ENCODE results near the gene GMDS.

GMDS gene

DNA sequence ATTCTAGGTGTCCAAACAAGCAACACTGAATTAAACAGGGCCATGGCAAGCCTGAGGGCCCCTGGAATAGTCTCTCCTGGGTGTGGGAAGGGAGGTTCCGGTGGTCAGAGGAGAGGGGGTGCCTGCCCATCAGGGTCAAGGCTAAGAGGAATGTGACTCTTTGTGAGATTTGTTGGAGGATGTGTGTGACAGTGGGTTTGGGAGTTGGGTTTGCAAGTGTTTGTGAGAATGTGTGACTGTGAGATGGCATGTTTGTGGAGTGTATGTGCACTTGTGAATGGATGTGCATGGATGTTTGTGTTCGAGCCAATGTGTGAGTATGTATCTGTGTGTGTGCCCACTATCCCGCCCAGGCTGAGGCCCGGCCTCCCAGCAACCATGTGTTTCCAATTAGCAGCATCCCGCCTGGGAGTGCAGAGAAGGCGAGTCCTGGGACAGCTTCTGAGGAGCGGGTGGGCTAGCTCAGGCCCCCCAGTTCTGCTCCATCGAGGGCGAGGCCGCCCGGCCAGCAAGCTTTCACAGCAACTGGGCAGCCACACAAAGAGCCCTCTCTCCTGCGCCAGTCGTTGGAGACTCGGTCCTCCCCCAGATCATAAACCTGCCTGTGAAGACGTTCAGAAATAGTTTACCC lies 623.1 kb downstream of the GMDS start:
- Histone ChIP-seq H3K9ac (ENCODE audit: low read length) (no peak overlapping the region), H3K79me2 (ENCODE audit: low read length) (no peaks in the 10 kb centered on the region), H3F3A (ENCODE audit: insufficient read depth, low read length) (no peaks in the 10 kb centered on the region), H3K36me3 (replicated peaks; ENCODE audit: insufficient read depth, low read length) (no peaks in the 10 kb centered on the region), H3K9me2 (replicated peaks; ENCODE audit: insufficient read depth, low read length) (no peaks in the 10 kb centered on the region), H3K4me1 (ENCODE audit: low read length) (no peaks in the 10 kb centered on the region), H3K4me2 (ENCODE audit: low read depth, low read length) (no peak overlapping the region), H4K20me1 (ENCODE audit: insufficient read depth, low read length) (no peaks in the 10 kb centered on the region), H2AFZ (ENCODE audit: low read length) (no peak overlapping the region), H3K27ac (ENCODE audit: low read length) (no peak overlapping the region), H3K4me3 (ENCODE audit: low read length) (no peak overlapping the region), H3K9me3 (replicated peaks; ENCODE audit: insufficient read depth, low read length) (no peaks in the 10 kb centered on the region), H3K27me3 (replicated peaks; ENCODE audit: insufficient read depth, low read length) (no peaks in the 10 kb centered on the region)
- TF ChIP-seq, protein P1, sequence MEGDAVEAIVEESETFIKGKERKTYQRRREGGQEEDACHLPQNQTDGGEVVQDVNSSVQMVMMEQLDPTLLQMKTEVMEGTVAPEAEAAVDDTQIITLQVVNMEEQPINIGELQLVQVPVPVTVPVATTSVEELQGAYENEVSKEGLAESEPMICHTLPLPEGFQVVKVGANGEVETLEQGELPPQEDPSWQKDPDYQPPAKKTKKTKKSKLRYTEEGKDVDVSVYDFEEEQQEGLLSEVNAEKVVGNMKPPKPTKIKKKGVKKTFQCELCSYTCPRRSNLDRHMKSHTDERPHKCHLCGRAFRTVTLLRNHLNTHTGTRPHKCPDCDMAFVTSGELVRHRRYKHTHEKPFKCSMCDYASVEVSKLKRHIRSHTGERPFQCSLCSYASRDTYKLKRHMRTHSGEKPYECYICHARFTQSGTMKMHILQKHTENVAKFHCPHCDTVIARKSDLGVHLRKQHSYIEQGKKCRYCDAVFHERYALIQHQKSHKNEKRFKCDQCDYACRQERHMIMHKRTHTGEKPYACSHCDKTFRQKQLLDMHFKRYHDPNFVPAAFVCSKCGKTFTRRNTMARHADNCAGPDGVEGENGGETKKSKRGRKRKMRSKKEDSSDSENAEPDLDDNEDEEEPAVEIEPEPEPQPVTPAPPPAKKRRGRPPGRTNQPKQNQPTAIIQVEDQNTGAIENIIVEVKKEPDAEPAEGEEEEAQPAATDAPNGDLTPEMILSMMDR (IDR thresholded peaks at IDR 0.05; ENCODE audit: low read length): no peak
- no peak for TF ChIP-seq EZH2 (optimal IDR thresholded peaks at IDR 0.05; ENCODE audit: low read depth, low read length)
- TF ChIP-seq EZH2phosphoT487 (IDR thresholded peaks at IDR 0.05; ENCODE audit: low read length): no peak
- DNase-seq: no peak

DNA sequence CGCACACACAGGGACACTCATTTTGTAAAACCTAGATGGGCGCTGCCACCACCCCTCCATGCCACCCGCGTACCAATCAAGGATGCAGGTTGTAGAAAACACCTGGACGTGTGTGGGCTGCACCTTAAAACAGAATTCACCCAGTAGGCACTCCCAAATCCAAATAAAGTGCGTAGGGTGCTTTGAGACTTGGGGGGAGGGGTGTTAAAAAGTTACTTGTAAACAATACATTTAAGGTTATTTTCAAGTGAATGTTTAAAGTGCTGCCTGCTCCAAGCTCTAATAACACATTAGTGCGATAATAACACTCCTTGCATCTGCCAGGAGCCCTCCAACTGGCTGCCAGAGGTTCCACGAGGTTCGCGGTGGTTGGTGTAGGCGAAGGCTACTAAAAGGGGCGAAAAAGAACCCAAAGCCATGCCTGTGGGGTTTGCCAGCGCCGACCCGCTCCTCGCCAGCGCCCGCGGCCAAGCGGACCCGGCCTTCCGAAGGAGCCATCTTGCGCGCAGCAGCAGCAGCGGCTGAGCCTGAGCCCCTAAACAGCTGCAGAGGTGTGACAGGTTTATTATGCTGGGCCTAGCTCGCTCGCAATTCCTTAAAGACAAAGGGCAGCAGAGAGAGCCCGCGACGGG lies 624.2 kb downstream of the GMDS start:
- no peaks in the 10 kb centered on the region for H4K20me1 ChIP-seq (ENCODE audit: insufficient read depth, low read length)
- no peak overlapping the region for H3K4me2 ChIP-seq (ENCODE audit: low read depth, low read length)
- TF ChIP-seq EZH2 (optimal IDR thresholded peaks at IDR 0.05; ENCODE audit: low read depth, low read length): no peak
- no peak for TF ChIP-seq EZH2phosphoT487 (IDR thresholded peaks at IDR 0.05; ENCODE audit: low read length)
- TF ChIP-seq, protein P1 (IDR thresholded peaks at IDR 0.05; ENCODE audit: low read length): no peak
- H3K36me3 ChIP-seq (replicated peaks; ENCODE audit: insufficient read depth, low read length): no peaks in the 10 kb centered on the region
- H3K9ac ChIP-seq (ENCODE audit: low read length): no peak overlapping the region
- no peaks in the 10 kb centered on the region for H3F3A ChIP-seq (ENCODE audit: insufficient read depth, low read length)
- H3K9me3 ChIP-seq (replicated peaks; ENCODE audit: insufficient read depth, low read length): no peaks in the 10 kb centered on the region
- no peak overlapping the region for H2AFZ ChIP-seq (ENCODE audit: low read length)
- H3K27me3 ChIP-seq (replicated peaks; ENCODE audit: insufficient read depth, low read length): no peaks in the 10 kb centered on the region
- H3K4me3 ChIP-seq (ENCODE audit: low read length): no peak overlapping the region
- no peaks in the 10 kb centered on the region for H3K4me1 ChIP-seq (ENCODE audit: low read length)
- H3K9me2 ChIP-seq (replicated peaks; ENCODE audit: insufficient read depth, low read length): no peaks in the 10 kb centered on the region
- H3K27ac ChIP-seq (ENCODE audit: low read length): no peak overlapping the region
- DNase-seq: no peak
- no peaks in the 10 kb centered on the region for H3K79me2 ChIP-seq (ENCODE audit: low read length)

DNA sequence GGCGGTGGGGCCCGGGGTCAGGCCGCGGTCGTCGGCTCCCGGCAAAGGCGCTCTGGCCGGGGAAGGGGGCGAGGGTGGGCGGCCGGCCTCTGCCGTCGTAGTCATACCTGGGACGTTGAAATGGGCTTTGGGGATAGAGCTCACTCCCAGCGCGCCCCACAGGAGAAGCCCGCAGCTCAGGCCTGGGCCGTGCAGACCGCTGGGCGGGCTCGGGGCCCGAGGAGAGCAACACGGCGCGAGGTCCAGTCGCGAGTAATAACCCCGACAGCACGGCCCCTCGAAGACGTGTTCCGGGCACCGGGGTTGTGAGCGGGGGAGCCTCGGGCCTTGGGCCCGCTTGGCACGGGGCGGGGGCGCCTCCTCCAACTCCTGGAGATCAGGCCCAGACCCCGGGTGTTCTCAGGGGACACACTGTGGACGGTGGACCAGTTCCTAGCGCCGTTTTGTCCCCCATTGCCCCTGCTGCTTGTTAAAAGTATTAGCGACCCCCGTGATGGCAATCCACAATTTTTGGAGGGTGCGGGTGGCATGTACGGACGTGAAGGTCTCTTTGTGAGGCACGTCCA lies 624.8 kb downstream of the GMDS start:
- TF ChIP-seq, protein P1 (IDR thresholded peaks at IDR 0.05; ENCODE audit: low read length): no peak
- no peak for TF ChIP-seq EZH2phosphoT487 (IDR thresholded peaks at IDR 0.05; ENCODE audit: low read length)
- no peak for TF ChIP-seq EZH2 (optimal IDR thresholded peaks at IDR 0.05; ENCODE audit: low read depth, low read length)
- Histone ChIP-seq H4K20me1 (ENCODE audit: insufficient read depth, low read length) (no peaks in the 10 kb centered on the region), H2AFZ (ENCODE audit: low read length) (no peak overlapping the region), H3F3A (ENCODE audit: insufficient read depth, low read length) (no peaks in the 10 kb centered on the region), H3K27ac (ENCODE audit: low read length) (no peak overlapping the region), H3K79me2 (ENCODE audit: low read length) (no peaks in the 10 kb centered on the region), H3K27me3 (replicated peaks; ENCODE audit: insufficient read depth, low read length) (no peaks in the 10 kb centered on the region), H3K9me2 (replicated peaks; ENCODE audit: insufficient read depth, low read length) (no peaks in the 10 kb centered on the region), H3K36me3 (replicated peaks; ENCODE audit: insufficient read depth, low read length) (no peaks in the 10 kb centered on the region), H3K4me2 (ENCODE audit: low read depth, low read length) (no peak overlapping the region), H3K9me3 (replicated peaks; ENCODE audit: insufficient read depth, low read length) (no peaks in the 10 kb centered on the region), H3K9ac (ENCODE audit: low read length) (no peak overlapping the region), H3K4me3 (ENCODE audit: low read length) (no peak overlapping the region), H3K4me1 (ENCODE audit: low read length) (no peaks in the 10 kb centered on the region)
- DNase-seq: no peak
